H9 (cell line): Measurements from ENCODE around the gene MEGF10. TPM values are rescaled to one million over a fixed set of nuclear protein-coding genes. Genes with fewer than 3 reads are reported as not detected.
A peak's percentile ranks its signal among the peaks of the same experiment; 100 is the strongest.

Experiments used
- DNase-seq: peaks from one replicate; pipeline ENCODE4 v3.0.0-alpha.2; 2017
- H2AFZ ChIP-seq: one replicate; pipeline ENCODE4 v1.6.1; 2013; ENCODE audit warnings: mild to moderate bottlenecking, low read length, control low read depth, moderate library complexity
- H2AK5ac ChIP-seq: 2 replicates; pipeline ENCODE4 v1.6.1; 2013; ENCODE audit warnings: low read length, control low read depth, mixed read lengths; ENCODE audit not compliant: insufficient read length
- H2BK120ac ChIP-seq: one replicate; pipeline ENCODE4 v1.6.1; 2013; ENCODE audit warnings: low read depth, mild to moderate bottlenecking, low read length, control low read depth, inconsistent platforms; ENCODE audit not compliant: poor library complexity, severe bottlenecking
- H2BK12ac ChIP-seq: 2 replicates; pipeline ENCODE4 v1.6.1; 2013; ENCODE audit warnings: low read length, control low read depth, mixed read lengths, low read depth; ENCODE audit not compliant: insufficient read length
- H2BK15ac ChIP-seq: 2 replicates; pipeline ENCODE4 v1.6.1; 2013; ENCODE audit warnings: low read depth, low read length, control low read depth
- H2BK20ac ChIP-seq: one replicate; pipeline ENCODE4 v1.6.1; 2013; ENCODE audit warnings: low read depth, mild to moderate bottlenecking, low read length, control low read depth, inconsistent platforms; ENCODE audit not compliant: poor library complexity, severe bottlenecking
- H2BK5ac ChIP-seq: 2 replicates; pipeline ENCODE4 v1.6.1; 2013; ENCODE audit warnings: low read length, control low read depth, mixed read lengths; ENCODE audit not compliant: insufficient read length
- H3K14ac ChIP-seq: 2 replicates; pipeline ENCODE4 v1.6.1; 2013; ENCODE audit warnings: low read length, control low read depth; ENCODE audit not compliant: insufficient read depth
- H3K18ac ChIP-seq: 2 replicates; pipeline ENCODE4 v1.6.1; 2013; ENCODE audit warnings: low read depth, mild to moderate bottlenecking, mixed read lengths, low read length, control low read depth; ENCODE audit not compliant: insufficient read length
- H3K23ac ChIP-seq: 2 replicates; pipeline ENCODE4 v1.6.1; 2013; ENCODE audit warnings: low read length, control low read depth, mixed read lengths, low read depth; ENCODE audit not compliant: insufficient read length
- H3K23me2 ChIP-seq: 2 replicates; pipeline ENCODE4 v1.6.1; 2013; ENCODE audit warnings: low read depth, mild to moderate bottlenecking, mixed read lengths, low read length, control low read depth; ENCODE audit not compliant: insufficient read length, poor library complexity, severe bottlenecking
- H3K27ac ChIP-seq: 2 replicates; pipeline ENCODE4 v1.5.1; 2013; ENCODE audit warnings: low read length, control low read depth, mixed read lengths, low read depth; ENCODE audit not compliant: insufficient read length
- H3K27me3 ChIP-seq: 2 replicates; pipeline ENCODE4 v1.6.1; 2013; ENCODE audit warnings: low read length, control low read depth, inconsistent platforms; ENCODE audit not compliant: insufficient read depth
- H3K4ac ChIP-seq: 2 replicates; pipeline ENCODE4 v1.6.1; 2013; ENCODE audit warnings: low read depth, mild to moderate bottlenecking, control low read depth, inconsistent platforms, low read length, moderate library complexity
- H3K4me1 ChIP-seq: 2 replicates; pipeline ENCODE4 v1.6.1; 2013; ENCODE audit warnings: low read length, control low read depth, inconsistent platforms; ENCODE audit not compliant: insufficient read depth
- H3K4me2 ChIP-seq: 2 replicates; pipeline ENCODE4 v1.6.1; 2013; ENCODE audit warnings: low read length, control low read depth, mixed read lengths; ENCODE audit not compliant: insufficient read length, insufficient read depth
- H3K56ac ChIP-seq: 2 replicates; pipeline ENCODE4 v1.6.1; 2013; ENCODE audit warnings: low read depth, mild to moderate bottlenecking, mixed read lengths, low read length, control low read depth; ENCODE audit not compliant: insufficient read length
- H3K79me1 ChIP-seq: 2 replicates; pipeline ENCODE4 v1.6.1; 2013; ENCODE audit warnings: low read depth, mild to moderate bottlenecking, moderate library complexity, low read length, control low read depth, inconsistent platforms; ENCODE audit not compliant: insufficient read depth, poor library complexity, severe bottlenecking
- H3K79me2 ChIP-seq: 2 replicates; pipeline ENCODE4 v1.6.1; 2013; ENCODE audit warnings: low read length, control low read depth, inconsistent platforms; ENCODE audit not compliant: insufficient read depth
- H3K9ac ChIP-seq: 2 replicates; pipeline ENCODE4 v1.6.1; 2013; ENCODE audit warnings: low read length, control low read depth, mixed read lengths; ENCODE audit not compliant: insufficient read length; ENCODE audit errors: extremely low read depth
- H3K9me3 ChIP-seq: one replicate; pipeline ENCODE4 v1.6.1; 2013; ENCODE audit warnings: low read depth, low read length, inconsistent platforms; ENCODE audit not compliant: control insufficient read depth
- H3T11ph ChIP-seq: one replicate; pipeline ENCODE4 v1.6.1; 2013; ENCODE audit warnings: mild to moderate bottlenecking, low read length, control low read depth, inconsistent platforms
- H4K20me1 ChIP-seq: one replicate; pipeline ENCODE4 v1.6.1; 2013; ENCODE audit not compliant: control insufficient read depth, insufficient read length, insufficient read depth
- H4K5ac ChIP-seq: 2 replicates; pipeline ENCODE4 v1.6.1; 2013; ENCODE audit warnings: low read depth, mild to moderate bottlenecking, mixed read lengths, low read length, control low read depth; ENCODE audit not compliant: insufficient read length
- H4K8ac ChIP-seq: replicated peaks from 2 replicates; pipeline ENCODE4 v1.6.1; 2013; ENCODE audit warnings: low read length, control low read depth, mixed read lengths, low read depth; ENCODE audit not compliant: insufficient read length
- H4K91ac ChIP-seq: 2 replicates; pipeline ENCODE4 v1.6.1; 2013; ENCODE audit warnings: low read depth, mild to moderate bottlenecking, moderate library complexity, mixed read lengths, low read length, control low read depth; ENCODE audit not compliant: insufficient read length
- H3K27ac Mint-ChIP-seq, 3 experiments: 2 replicates in 2 of 3; 3 replicates in 1 of 3; pipeline ENCODE4 v1.8.0; 2020 to 2021; ENCODE audit warnings: mixed read lengths in 3 of 3, mild to moderate bottlenecking in 1 of 3, moderate library complexity in 1 of 3
- H3K27me3 Mint-ChIP-seq: 2 replicates; pipeline ENCODE4 v1.8.0; 2021; ENCODE audit warnings: low read depth, mild to moderate bottlenecking, moderate library complexity, mixed read lengths
- H3K36me3 Mint-ChIP-seq, 3 experiments: 2 replicates in 2 of 3; 3 replicates in 1 of 3; pipeline ENCODE4 v1.8.0; 2020 to 2021; ENCODE audit warnings: low read depth in 3 of 3, mixed read lengths in 3 of 3; ENCODE audit not compliant: insufficient read depth in 1 of 3
- H3K4me1 Mint-ChIP-seq, 2 experiments: 2 replicates each; pipeline ENCODE4 v1.8.0; 2020; ENCODE audit warnings: mixed read lengths in 2 of 2
- H3K4me3 Mint-ChIP-seq, 2 experiments: 2 replicates in 1 of 2; 3 replicates in 1 of 2; pipeline ENCODE4 v1.8.0; 2020 to 2021; ENCODE audit warnings: mild to moderate bottlenecking in 2 of 2, mixed read lengths in 2 of 2, moderate library complexity in 1 of 2
- H3K9me3 Mint-ChIP-seq, 2 experiments: 2 replicates in 1 of 2; 3 replicates in 1 of 2; pipeline ENCODE4 v1.8.0; 2020; ENCODE audit warnings: mild to moderate bottlenecking in 2 of 2, mixed read lengths in 2 of 2, moderate library complexity in 1 of 2
- CTCF ChIP-seq: fragments of 200-600 bp; sonication (generic); conservative IDR thresholded peaks from 3 replicates; pipeline ENCODE4 v1.8.0; 2021; ENCODE audit warnings: antibody characterized with exemption, mild to moderate bottlenecking
- WGBS: extraction: QIAGEN DNeasy Blood & Tissue Kit; methylation state at CpG from one replicate; pipeline ENCODE4 v1.1.7; 2013; ENCODE audit warnings: missing lambda C conversion rate, low lambda C conversion rate, mixed read lengths; ENCODE audit not compliant: insufficient read length; ENCODE audit errors: extremely low coverage; 5-methylcytosine and 5-hydroxymethylcytosine counted together
- total RNA-seq: library from RNA; stranded (reverse); gene quantifications from 2 replicates; pipeline ENCODE4 v1.2.1, GENCODE V29; 2021

Gene MEGF10
- total RNA-seq, 1 experiment from 2014 or later, result 36.5 TPM

GRCh38 chr5:127355337-127355736 lies 64.7 kb downstream of the MEGF10 start:
- Histone ChIP-seq H3K79me2 (no peaks in the 10 kb centered on the region), H2BK15ac (no peak overlapping the region), H3T11ph (no peak overlapping the region), H3K27me3 (no peaks in the 10 kb centered on the region), H4K20me1 (no peaks in the 10 kb centered on the region), H2AFZ (no peak overlapping the region), H3K4me2 (no peak overlapping the region), H3K18ac (no peak overlapping the region), H2BK20ac (no peak overlapping the region), H4K8ac (no peak overlapping the region), H2BK120ac (no peak overlapping the region), H3K23me2 (no peaks in the 10 kb centered on the region), H3K14ac (no peak overlapping the region), H3K4ac (no peak overlapping the region), H4K91ac (no peak overlapping the region), H3K4me1 (no peaks in the 10 kb centered on the region), H4K5ac (no peak overlapping the region), H3K23ac (peak overlapping the region; percentile 76), H3K9ac (no peak overlapping the region), H3K79me1 (no peaks in the 10 kb centered on the region), H2BK12ac (no peak overlapping the region), H3K9me3 (no peaks in the 10 kb centered on the region), H3K27ac (no peak overlapping the region), H3K56ac (no peak overlapping the region), H2AK5ac (no peak overlapping the region), H2BK5ac (no peak overlapping the region)
- DNase-seq, result no peak
- no peak for TF ChIP-seq CTCF
- Mint-ChIP-seq H3K27ac (no peak overlapping the region; a peak in 1 of 7 replicates), H3K4me3 (no peak overlapping the region), H3K36me3 (peaks cover 0 to 4% (median 0%) of the 10 kb centered on the region in 3 experiments; a peak in 1 of 7 replicates), H3K27me3 (no peaks in the 10 kb centered on the region), H3K4me1 (peaks cover 13 to 18% of the 10 kb centered on the region in 2 experiments), H3K9me3 (no peaks in the 10 kb centered on the region)
- no CpG with 5 or more reads among the region's 7 CpGs for WGBS
